GM18517 (cell line): Measurements from ENCODE around the gene TMEM266.

Experiments used
- ATAC-seq: cut with Tn5 transposase; IDR thresholded peaks from one replicate; pipeline ENCODE4 v1.9.1; 2021; ENCODE audit warnings: mild to moderate bottlenecking, moderate library complexity; ENCODE audit not compliant: unreplicated experiment

TMEM266 gene

DNA sequence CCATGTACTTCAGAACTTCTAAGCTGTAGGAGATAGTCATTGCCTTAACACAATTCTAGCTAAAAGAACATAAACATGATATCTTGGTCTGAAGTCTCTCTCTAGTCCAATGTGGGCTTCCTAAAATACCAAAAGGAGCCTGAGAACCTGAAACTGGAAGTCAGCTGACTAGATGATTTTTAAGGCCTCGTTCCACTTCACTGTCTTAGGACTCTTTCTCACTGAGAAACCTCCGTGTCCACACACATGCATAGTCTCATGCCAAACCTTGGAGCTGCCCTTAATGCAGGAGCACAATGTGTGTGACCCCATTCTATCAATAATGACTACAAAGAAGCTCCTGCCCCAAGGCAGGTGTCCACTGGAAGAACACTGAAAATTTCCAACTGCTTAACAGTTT is 163.7 kb downstream of the TMEM266 start:
- ATAC-seq = no peak

GRCh38 chr15:76229266-76229665 is 169.5 kb downstream of the TMEM266 start:
- no peak for ATAC-seq

DNA sequence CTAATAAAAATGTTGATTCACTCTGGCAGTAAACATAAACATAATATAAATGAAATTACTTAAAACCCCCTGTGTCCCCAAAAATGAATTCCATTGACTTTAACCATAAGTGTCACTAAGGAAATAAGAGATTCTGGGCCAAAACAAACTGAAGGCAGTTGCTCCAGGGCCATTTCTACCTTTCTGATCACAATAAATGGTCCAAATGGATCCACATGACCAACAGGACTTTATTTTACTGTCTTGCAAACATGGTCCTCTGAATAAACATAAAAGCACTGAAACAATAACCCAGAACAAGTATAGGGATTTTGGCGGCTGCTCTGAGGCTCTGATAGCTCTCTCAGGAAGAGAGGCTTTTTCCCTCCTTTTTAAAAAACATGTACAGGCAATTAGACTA is 174.1 kb downstream of the TMEM266 start:
- no peak for ATAC-seq

DNA sequence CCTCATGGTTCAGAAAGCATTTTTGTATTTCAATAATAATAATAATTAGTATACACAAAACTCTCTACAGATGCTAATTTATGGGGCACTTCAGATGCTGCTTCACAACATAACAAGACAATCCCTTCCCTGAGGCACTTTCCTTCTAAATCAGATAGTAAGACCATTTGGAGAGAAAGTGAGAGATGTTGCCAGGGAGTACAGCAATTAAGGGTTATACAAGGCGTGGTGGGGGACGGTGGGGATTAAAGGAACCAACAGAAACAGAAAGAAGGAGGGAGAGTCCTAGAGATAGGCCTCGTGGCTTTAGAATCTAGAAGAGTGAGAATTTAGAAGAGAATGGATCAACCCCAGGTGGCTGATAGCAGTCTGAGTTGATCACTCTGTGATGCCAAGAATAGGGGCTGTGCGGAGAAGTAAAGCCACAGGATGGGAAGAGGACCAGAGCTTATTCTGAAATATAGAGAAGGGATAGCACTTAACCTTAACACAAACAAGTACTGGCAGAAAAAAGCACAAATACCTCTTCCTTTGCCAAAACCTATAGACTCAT is 174.6 kb downstream of the TMEM266 start:
- ATAC-seq = no peak

DNA sequence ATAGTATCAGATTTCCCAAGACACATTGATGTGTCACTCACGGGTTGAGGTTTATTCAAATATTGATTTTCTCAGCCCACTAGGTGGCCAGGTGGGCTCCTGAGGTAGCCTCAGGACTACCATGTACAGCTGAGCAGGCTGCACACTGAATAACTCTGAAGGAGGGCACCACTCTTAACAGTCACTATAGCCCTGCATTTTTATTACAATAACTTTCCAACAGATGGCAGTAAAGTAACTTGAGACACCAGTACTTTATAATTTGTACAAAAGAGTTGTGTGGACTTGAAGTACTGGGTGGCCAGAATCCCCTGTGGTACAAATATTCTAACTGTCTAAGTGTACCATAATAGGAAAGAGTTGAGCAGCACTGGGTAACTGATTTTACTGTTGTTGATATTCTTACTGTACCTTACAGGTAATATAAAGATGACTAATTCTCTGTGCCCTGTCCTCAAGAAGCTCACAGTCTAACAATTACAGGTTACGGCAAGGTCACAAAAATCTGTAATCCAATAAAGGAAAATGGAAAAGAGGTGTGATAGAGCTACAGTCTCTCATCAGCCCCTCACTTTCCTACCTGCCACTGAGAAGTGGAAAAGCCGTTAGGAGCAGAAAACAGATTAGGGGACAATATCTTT is 175.5 kb downstream of the TMEM266 start:
- ATAC-seq = no peak

DNA sequence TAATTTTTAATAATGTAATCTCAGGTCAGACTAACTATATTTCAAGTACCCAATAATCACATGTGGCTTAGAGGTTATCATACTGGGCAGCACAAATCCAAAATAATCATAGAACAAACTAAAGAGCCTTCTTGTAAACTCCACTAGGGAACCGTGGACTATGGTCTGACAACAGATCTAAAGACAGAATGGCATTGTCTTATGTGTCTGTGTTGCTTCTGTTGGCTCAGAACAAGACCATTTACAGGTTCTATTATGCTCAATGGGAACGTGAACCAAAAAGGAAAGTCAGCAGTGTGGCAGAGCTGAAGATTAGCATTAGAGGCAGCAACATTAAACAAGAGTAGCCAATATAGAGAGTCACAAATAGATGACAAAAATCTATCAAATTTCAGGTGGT is 176.6 kb downstream of the TMEM266 start:
- no peak for ATAC-seq

GRCh38 chr15:76239786-76240185 is 180.0 kb downstream of the TMEM266 start:
- no peak for ATAC-seq

GRCh38 chr15:76245072-76245610 is 185.4 kb downstream of the TMEM266 start:
- ATAC-seq = no peak

DNA sequence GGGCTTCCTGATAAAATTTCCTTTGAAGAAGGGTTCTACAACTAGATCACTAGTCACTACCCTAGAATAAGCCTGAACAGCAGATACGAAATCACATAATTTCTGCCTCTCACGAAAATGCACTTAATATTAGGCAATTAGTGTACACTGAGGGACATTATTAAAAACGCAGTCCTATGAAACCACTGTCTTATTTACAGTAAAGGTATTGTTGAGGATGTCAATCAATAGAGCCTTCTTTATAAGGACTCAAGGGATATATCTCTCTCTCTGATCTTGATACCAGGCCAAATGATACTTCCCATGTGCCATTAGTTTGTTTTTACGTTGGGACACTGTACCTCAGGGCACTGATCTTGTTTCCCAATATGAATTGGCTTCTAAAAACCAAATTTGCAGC is 191.9 kb downstream of the TMEM266 start:
- ATAC-seq = no peak

DNA sequence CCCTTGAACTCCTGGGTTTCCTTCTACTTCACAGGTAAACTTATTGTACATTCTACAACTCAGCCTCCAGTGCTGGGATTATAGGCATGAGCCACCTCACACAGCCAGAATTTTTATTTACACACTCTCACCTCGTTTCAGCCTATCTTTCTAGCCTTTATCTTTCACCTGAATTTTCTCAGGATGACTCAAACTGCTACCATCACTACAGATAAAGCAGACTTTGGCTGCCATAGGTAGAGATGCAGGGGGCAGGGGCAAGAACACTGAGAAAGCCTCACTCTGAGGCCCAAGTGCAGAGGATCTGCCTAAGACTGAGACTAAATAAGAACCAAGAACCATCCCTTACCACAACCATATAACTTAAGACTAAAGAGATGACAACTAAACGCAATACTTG is 192.5 kb downstream of the TMEM266 start:
- ATAC-seq = no peak

DNA sequence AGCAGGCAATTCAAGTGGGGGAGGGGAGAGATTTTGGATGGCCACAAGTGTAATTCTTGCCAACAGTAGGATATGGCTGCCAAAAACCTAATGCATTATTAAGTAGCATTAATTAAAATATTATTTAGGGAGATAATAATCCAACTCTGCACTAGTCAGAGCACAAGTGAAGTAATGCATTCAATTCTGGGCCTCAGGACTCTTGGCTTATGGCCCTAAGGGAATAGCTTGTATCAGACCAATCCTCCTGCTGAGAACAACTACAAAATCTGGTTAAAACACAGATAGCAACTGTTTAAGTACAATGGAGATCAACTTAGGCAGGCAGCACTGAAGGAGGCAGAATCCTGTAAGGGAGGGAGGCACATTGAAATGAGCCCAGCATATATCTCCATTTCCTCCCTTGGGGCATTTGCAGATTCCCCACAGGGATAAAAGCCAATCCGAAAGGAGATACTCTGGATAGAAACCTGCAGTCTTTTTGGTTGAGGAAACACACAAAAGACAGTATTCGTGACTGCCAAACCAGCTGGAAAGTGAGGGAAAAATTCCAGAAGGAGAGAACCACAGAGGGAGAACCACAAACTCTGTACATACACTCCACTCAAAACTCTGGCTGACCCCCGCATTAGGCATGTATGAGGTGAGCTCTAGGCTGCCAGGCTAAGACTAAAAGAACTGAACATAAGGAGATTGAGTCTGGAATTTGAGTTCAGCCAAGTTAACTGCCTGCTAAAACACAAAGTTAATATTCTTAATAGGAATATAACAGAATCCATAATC is 194.1 kb downstream of the TMEM266 start:
- ATAC-seq = no peak
